ENCODE data around the gene CARMIL1. TPM values are rescaled to one million over a fixed set of nuclear protein-coding genes. Genes with fewer than 3 reads are reported as not detected.

CARMIL1 gene
- total RNA-seq, 3 donors from 2014 or later = 1.2 to 1.9 (median 1.2) TPM

DNA sequence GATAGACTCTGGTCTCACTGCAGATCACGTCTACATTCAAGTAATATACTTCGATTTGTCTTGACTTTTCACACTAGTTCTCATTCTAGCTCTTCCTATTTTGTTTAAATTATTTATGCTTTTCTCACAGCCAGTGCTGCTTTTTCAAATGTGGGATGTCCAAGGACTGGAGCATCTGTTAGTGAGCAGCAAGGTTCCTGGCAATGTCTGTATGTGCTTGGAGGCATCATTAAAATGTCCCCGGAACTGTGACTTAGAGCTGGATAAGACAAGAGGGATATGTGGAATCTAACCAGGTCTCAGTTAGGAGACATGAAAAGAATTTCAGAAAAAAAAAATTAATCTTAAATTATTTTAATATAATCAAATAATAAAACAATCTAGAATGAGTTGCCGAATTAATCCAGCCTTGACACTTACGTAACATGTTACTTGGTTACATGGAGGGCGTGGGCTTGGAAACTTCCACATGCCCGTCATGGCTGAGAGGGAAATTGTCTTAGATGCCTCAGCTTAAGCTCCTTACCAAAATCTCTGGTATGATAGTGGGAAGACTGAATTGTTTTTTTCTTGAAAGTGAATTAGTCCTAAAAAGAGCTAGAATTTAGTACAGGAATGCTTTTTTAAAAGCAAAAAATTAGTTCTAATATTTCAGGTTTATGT, 21.4 kb upstream of the CARMIL1 start:
- no peak for ATAC-seq
- Mint-ChIP-seq H3K27me3 (ENCODE audit: low read depth) (peaks cover 8% of the 10 kb centered on the region), H3K4me1 (ENCODE audit: low read depth) (no peaks in the 10 kb centered on the region), H3K4me3 (no peak overlapping the region), H3K36me3 (ENCODE audit: insufficient read depth) (no peaks in the 10 kb centered on the region), H3K9me3 (no peaks in the 10 kb centered on the region)
- DNase-seq = no peak

DNA sequence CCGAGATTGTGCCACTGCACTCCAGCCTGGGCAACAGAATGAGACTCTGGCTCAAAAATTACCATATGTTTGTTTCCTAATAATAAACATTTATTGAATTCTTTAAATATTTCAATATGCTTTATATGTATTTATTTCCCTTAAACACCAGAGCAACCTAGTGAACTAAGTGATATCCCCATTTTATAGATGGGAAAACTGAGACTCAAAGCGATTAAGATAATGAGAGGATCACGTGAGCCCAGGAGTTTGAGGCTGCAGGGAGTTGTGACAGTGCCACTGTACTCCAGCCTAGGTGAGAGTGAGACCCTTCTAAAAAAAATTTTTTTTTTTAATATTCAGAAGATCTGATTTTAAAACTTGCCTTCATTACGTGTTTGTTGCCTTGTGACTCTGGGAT, 19.4 kb upstream of the CARMIL1 start:
- no peaks in the 10 kb centered on the region for H3K9me3 Mint-ChIP-seq
- DNase-seq (no peak), ATAC-seq (no peak)
- peaks cover 3% of the 10 kb centered on the region for H3K27me3 Mint-ChIP-seq (ENCODE audit: low read depth)
- H3K4me3 Mint-ChIP-seq = no peak overlapping the region
- H3K36me3 Mint-ChIP-seq (ENCODE audit: insufficient read depth) = no peaks in the 10 kb centered on the region
- no peaks in the 10 kb centered on the region for H3K4me1 Mint-ChIP-seq (ENCODE audit: low read depth)

DNA sequence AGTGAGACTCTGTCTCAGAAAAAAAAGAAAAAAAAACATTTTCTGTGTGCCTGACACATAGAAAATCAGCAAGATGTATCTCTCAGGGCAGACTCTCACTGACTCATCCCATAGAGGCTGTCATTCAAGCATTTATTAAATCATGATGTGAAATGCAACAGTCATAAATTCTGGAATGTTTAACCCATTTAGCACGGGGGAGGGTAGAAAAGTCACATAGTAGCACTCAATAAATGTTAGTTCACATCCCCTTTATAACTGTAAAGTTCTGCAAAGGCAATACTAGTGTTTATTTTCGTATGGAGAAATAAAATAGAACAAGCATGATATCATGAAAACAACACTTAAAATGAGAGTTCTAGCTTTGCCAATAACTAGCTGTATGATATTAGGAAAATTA, 15.5 kb upstream of the CARMIL1 start:
- no peak for ATAC-seq
- no peaks in the 10 kb centered on the region for H3K9me3 Mint-ChIP-seq
- no peaks in the 10 kb centered on the region for H3K36me3 Mint-ChIP-seq (ENCODE audit: insufficient read depth)
- no peak overlapping the region for H3K4me3 Mint-ChIP-seq
- H3K4me1 Mint-ChIP-seq (ENCODE audit: low read depth) = peaks cover 2% of the 10 kb centered on the region
- DNase-seq = no peak
- H3K27me3 Mint-ChIP-seq (ENCODE audit: low read depth) = peaks cover 4% of the 10 kb centered on the region

DNA sequence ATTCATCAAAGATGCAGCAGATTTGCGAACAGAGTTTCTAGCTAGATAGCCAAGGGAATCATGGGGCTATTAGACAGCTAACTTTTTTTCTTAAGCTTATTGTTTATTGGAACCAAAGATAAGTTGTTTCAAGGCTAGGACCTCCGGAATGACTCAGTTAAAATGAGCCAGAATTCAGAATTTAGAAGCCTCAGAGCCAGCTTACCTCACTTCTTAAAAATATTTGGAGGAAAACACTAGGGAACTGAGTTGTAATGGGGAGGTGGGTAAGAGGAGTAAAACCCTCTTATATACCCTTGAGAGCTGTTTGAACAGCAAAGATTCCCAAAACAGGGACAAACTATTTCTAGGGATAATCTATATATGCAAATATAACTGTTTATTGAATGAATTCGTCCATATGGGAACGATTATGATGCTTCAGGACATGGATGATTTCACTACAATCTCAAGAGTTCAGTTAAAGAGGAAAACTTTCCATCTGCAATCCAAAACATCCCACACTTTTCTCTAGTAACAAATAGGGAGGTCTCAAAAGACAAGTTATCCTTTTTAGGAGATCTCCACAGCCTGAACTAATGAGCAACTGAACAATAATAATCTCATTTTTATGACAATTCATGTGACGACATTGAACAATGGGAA, 12.6 kb upstream of the CARMIL1 start:
- peaks cover 2% of the 10 kb centered on the region for H3K4me1 Mint-ChIP-seq (ENCODE audit: low read depth)
- H3K36me3 Mint-ChIP-seq (ENCODE audit: insufficient read depth) = no peaks in the 10 kb centered on the region
- no peaks in the 10 kb centered on the region for H3K9me3 Mint-ChIP-seq
- DNase-seq (no peak), ATAC-seq (no peak)
- no peak overlapping the region for H3K4me3 Mint-ChIP-seq
- H3K27me3 Mint-ChIP-seq (ENCODE audit: low read depth) = peaks cover 8% of the 10 kb centered on the region

DNA sequence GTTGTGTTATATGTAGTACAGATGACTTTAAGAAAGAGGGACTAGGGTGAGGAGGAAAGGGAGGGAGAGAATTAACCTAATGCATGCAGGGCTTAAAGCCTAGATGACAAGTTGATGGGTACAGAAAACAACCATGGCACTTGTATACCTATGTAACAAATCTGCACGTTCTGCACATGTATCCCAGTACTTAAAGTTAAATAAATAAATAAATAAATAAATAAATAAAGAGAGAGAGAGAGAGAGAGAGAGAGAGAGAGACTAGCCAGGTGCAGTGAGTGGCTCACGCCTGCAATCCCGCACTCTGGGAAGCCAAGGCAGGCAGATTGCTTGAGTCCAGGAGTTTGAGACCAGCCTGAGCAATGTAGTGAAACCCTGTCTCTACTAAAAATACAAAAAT, 11.5 kb upstream of the CARMIL1 start:
- Mint-ChIP-seq H3K4me1 (ENCODE audit: low read depth) (peaks cover 2% of the 10 kb centered on the region), H3K9me3 (no peaks in the 10 kb centered on the region), H3K36me3 (ENCODE audit: insufficient read depth) (no peaks in the 10 kb centered on the region), H3K27me3 (ENCODE audit: low read depth) (peaks cover 16% of the 10 kb centered on the region), H3K4me3 (no peak overlapping the region)
- ATAC-seq (no peak), DNase-seq (no peak)

DNA sequence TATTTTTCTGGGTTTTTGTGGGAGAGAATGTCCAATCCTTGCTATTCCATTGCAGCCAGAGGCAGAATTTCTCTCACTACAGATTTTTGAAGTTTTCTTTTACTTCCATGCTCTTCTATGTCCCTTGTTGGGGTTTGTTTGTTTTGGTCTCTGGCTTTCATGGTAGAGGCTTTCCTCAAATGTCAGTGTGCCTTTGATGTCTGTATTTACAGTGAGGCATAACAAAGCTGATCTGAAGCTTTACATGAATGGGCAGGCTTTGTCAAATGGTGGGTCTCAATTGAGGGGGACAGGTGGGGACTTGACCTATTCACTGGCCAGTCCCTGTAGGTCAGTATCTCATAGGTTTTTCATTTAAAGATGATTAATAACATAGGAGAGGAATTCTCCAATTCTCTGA, 8.6 kb upstream of the CARMIL1 start:
- Mint-ChIP-seq H3K4me1 (ENCODE audit: low read depth) (peaks cover under 1% of the 10 kb centered on the region), H3K4me3 (no peak overlapping the region), H3K9me3 (no peaks in the 10 kb centered on the region), H3K36me3 (ENCODE audit: insufficient read depth) (no peaks in the 10 kb centered on the region), H3K27me3 (ENCODE audit: low read depth) (peaks cover 21% of the 10 kb centered on the region)
- DNase-seq (no peak), ATAC-seq (no peak)

DNA sequence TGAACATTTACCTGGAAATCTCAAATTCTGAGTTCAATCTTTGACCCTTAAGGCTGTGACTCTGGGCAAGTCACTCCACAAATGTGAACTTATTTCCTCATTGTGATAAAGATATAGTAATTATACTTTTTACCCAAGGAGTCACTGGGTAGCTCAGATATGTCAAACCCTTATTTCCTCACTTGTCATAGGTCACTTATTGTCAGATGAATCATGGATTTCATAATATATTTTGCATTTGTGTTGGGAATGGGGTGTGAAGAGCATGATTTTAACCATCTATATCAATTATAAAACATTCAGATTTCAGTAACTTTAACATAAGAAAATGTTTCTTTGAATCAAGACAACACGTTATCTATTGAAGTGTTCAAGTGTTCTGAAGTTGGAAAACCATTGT, 3.7 kb upstream of the CARMIL1 start:
- no peak for DNase-seq
- H3K4me3 Mint-ChIP-seq = no peak overlapping the region
- H3K9me3 Mint-ChIP-seq = no peaks in the 10 kb centered on the region
- H3K27me3 Mint-ChIP-seq (ENCODE audit: low read depth) = peaks cover 17% of the 10 kb centered on the region
- H3K36me3 Mint-ChIP-seq (ENCODE audit: insufficient read depth) = no peaks in the 10 kb centered on the region
- peaks cover 19% of the 10 kb centered on the region for H3K4me1 Mint-ChIP-seq (ENCODE audit: low read depth)
- no peak for ATAC-seq

DNA sequence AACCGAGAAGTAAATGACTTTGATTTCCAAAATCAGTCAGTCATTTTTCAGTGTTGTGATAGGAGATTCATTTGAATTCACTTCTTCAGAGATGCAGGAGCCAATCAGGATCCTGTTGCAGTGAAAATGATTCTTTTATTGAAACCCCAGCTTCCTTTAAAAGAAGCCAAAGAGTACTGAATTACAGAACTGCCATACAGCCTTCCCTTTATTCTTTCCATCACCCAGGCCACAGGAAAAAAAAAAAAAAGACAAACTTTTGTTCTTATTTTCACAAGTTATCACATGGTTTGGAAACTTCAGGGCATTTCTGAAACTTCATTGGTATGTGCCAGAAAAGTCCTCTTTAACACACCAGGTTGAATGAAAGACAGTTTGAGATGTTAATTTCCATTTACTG, 1.8 kb upstream of the CARMIL1 start:
- DNase-seq (no peak), ATAC-seq (no peak)
- H3K36me3 Mint-ChIP-seq (ENCODE audit: insufficient read depth) = no peaks in the 10 kb centered on the region
- peaks cover 8% of the 10 kb centered on the region for H3K27me3 Mint-ChIP-seq (ENCODE audit: low read depth)
- H3K4me3 Mint-ChIP-seq = no peak overlapping the region
- H3K4me1 Mint-ChIP-seq (ENCODE audit: low read depth) = peaks cover 20% of the 10 kb centered on the region
- no peaks in the 10 kb centered on the region for H3K9me3 Mint-ChIP-seq

DNA sequence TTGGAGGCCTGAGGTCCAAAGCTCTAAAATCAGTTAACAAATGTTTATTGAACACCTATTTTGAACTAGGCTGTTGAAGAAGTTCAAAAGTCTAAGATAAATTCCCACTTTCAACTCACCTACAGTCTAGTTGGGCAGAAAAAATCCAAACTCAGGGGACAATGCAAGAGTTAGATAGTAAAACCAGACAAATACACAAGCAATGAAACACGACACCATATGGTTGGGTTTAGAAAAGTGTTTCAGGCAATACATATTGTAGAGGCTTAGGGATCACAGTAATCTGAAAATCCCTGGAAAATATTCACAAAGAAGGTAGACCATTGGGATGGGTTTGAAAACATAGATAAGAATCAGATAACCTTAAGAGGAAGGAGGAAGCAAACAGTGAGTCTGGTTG, 1.3 kb upstream of the CARMIL1 start:
- ATAC-seq (no peak), DNase-seq (no peak)
- peaks cover 20% of the 10 kb centered on the region for H3K4me1 Mint-ChIP-seq (ENCODE audit: low read depth)
- peak overlapping the region; percentile 89 for H3K4me3 Mint-ChIP-seq
- peaks cover 5% of the 10 kb centered on the region for H3K27me3 Mint-ChIP-seq (ENCODE audit: low read depth)
- no peaks in the 10 kb centered on the region for H3K36me3 Mint-ChIP-seq (ENCODE audit: insufficient read depth)
- H3K9me3 Mint-ChIP-seq = no peaks in the 10 kb centered on the region

DNA sequence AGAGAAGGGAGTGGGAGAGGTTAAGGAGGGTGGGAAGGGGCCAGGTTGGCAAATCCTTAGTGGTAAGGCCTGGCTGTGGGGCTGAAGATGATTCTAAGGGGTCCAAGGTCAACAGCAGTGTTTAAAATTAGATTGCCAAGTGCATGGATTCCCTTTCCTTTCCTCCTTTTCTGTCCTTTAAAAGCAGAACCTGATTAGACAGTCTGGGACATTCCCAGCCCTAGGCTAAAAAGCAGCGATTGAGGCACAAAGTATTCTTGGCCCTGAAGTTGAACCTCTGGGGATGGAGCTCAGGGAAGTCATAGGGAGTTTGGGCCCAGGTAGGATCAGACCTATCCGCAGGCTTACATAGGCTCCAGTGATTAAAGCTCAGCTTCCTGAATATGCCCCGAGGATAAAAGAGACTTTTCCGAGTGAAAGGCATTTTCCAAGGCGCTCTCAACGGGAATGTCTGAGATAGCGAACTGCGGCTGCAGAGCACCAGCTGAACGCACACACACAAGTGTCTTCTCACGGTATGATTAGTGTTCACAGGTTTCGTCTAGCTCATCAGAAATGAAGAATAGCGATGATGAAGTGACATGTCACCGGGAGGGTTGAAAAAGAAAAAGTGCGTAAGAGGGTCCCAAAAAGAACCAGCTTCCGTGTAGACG, 787 bp upstream of the CARMIL1 start:
- H3K4me1 Mint-ChIP-seq (ENCODE audit: low read depth) = peaks cover 20% of the 10 kb centered on the region
- peak overlapping the region; percentile 89 for H3K4me3 Mint-ChIP-seq
- peaks cover 3% of the 10 kb centered on the region for H3K27me3 Mint-ChIP-seq (ENCODE audit: low read depth)
- H3K9me3 Mint-ChIP-seq = no peaks in the 10 kb centered on the region
- DNase-seq (no peak), ATAC-seq (peak; percentile 59 to 60)
- H3K36me3 Mint-ChIP-seq (ENCODE audit: insufficient read depth) = no peaks in the 10 kb centered on the region

DNA sequence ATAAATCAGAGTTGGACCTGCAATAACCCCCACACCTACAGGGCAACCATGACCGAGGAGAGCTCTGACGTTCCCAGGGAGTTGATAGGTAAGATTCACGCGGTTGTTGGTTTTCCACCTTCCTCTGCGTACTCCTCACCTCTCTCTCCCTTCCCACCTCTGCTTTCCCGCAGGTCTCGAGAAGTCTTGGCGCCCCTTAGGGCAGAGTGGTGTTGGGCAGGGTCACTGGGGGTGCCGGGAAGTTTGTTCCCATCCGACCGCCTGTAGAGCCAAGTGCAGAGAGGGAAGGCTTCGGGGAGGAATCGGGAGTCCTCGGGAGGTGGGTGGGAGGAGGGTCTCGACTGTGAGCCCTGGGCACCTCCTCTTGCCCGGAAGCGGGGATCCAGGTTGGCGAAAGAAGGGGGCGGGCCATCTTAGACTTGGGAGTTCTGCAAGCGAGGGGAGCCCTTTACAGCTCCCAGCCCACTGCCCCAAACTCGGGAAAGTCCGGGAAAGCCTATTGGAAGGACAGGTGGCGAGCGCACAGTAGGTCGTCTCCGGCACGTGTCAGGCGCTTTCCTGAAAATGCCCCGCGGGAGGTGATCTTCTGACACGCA, 672 bp downstream of the CARMIL1 start:
- ATAC-seq (no peak), DNase-seq (no peak)
- Mint-ChIP-seq H3K36me3 (ENCODE audit: insufficient read depth) (no peaks in the 10 kb centered on the region), H3K4me3 (peak overlapping the region; percentile 89), H3K27me3 (ENCODE audit: low read depth) (no peaks in the 10 kb centered on the region), H3K9me3 (no peaks in the 10 kb centered on the region), H3K4me1 (ENCODE audit: low read depth) (peaks cover 20% of the 10 kb centered on the region)

DNA sequence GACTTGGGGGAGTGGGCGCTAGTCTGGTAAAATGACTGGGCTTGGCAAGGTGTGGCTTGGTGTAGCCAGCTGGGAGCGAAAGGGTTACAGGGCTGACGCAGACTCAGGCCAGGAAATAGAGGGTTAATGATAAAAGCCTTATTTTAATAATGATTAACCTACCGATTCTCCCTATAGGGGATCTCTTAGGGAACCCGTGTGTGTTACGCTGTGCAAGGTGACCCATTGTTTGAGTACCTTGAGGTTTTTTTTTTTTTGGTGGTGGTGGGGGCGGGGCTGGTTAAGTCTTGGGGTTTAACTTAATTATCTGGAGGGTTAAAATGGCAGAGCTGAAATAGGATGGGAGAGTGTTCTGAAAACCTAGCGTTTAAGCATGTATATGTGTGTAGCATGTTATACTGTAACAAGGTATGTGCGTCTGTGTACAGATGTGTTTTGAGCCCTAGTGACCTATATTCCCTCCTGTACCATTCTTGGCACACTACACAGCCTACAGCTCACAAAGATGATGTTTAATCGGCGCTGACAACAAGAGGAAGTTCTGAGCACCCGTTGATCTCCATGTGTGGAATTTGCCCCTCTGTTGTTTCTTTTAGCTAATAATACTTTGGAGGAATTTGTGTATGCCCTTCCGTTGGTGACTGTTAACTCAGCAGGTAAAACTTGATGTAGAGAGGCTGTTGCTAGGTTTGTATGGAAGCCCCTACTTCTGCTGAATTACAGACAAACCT, 1.3 kb downstream of the CARMIL1 start:
- DNase-seq (no peak), ATAC-seq (no peak)
- Mint-ChIP-seq H3K9me3 (no peaks in the 10 kb centered on the region), H3K4me3 (peak overlapping the region; percentile 89), H3K27me3 (ENCODE audit: low read depth) (no peaks in the 10 kb centered on the region), H3K36me3 (ENCODE audit: insufficient read depth) (peaks cover 4% of the 10 kb centered on the region), H3K4me1 (ENCODE audit: low read depth) (peaks cover 20% of the 10 kb centered on the region)

DNA sequence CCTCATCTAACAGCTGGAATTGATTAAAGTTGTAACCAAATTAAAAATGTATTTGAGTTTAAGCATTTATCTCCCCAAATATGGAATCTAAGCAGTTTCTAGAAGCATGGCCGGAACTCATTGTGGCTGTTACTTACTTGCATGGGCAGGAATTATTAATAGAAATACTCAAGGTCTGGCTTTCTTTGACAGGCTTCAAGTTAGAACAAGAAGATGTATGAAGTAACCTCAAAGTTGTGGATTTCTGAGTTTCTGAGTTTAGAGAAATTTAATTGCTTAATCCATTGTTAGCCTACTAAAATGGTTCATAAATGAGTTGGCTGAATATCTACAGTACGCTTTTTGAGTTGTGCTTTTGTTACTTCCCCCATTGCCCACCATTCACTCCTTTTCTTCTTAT, 7.7 kb downstream of the CARMIL1 start:
- no peak for ATAC-seq
- Mint-ChIP-seq H3K9me3 (no peaks in the 10 kb centered on the region), H3K4me3 (no peak overlapping the region), H3K36me3 (ENCODE audit: insufficient read depth) (peaks cover 4% of the 10 kb centered on the region), H3K4me1 (ENCODE audit: low read depth) (no peaks in the 10 kb centered on the region), H3K27me3 (ENCODE audit: low read depth) (no peaks in the 10 kb centered on the region)
- DNase-seq = no peak

DNA sequence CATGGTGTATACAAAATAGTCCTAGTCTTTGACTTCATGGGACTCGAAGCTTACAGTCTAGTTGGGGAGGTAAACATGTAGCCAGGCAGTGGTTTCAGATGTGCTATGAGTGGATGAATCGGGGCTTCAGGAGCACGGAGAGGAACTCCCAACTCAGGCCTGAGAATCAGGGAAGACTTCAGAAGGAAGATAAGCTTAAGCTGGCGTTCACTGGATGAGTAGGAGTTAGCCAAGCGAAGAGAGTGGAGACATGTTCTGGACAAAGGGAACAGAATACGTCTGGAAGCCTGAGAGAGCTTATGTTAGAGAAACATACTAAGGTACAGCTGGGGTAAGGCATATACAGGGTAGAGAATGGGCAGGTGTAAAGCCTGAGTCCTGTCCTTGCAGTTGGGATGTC, 8.8 kb downstream of the CARMIL1 start:
- DNase-seq (no peak), ATAC-seq (no peak)
- Mint-ChIP-seq H3K4me3 (no peak overlapping the region), H3K36me3 (ENCODE audit: insufficient read depth) (peaks cover 4% of the 10 kb centered on the region), H3K4me1 (ENCODE audit: low read depth) (no peaks in the 10 kb centered on the region), H3K9me3 (no peaks in the 10 kb centered on the region), H3K27me3 (ENCODE audit: low read depth) (no peaks in the 10 kb centered on the region)
